Tibial artery (tissue), 4 donors: Measurements from ENCODE around the gene GPD2.

Experiments
- DNase-seq, 2 donors: peaks; one replicate each; pipeline ENCODE4 v3.0.0-alpha.2; 2019
- H3K27ac ChIP-seq, 2 donors: fragments of 200-600 bp; sonication (generic) in 1 of 2; 1 replicate in 1 of 2; 2 replicates in 1 of 2; pipeline ENCODE4 v1.5.1; 2018 to 2019; ENCODE audit warnings: mild to moderate bottlenecking in 1 of 2
- H3K27me3 ChIP-seq, 2 donors: fragments of 200-600 bp; sonication (generic) in 1 of 2; one replicate each; pipeline versions ENCODE4 v1.5.1 to v1.6.0; 2016 to 2019
- H3K36me3 ChIP-seq, 3 donors: fragments of 200-600 bp; sonication (generic) in 2 of 3; one replicate each; pipeline ENCODE4 v1.5.1; 2016 to 2019; ENCODE audit warnings: mild to moderate bottlenecking in 2 of 3
- H3K4me1 ChIP-seq, 4 donors: fragments of 200-600 bp; sonication (generic) in 2 of 4; 1 replicate in 3 of 4; 2 replicates in 1 of 4; pipeline ENCODE4 v1.5.1; 2016 to 2019
- H3K4me3 ChIP-seq, 2 donors: fragments of 200-600 bp; sonication (generic) in 1 of 2; 1 replicate in 1 of 2; 2 replicates in 1 of 2; pipeline ENCODE4 v1.5.1; 2018 to 2019; ENCODE audit warnings: mild to moderate bottlenecking in 2 of 2
- H3K9me3 ChIP-seq, 3 donors: fragments of 200-600 bp; sonication (generic) in 1 of 3; one replicate each; pipeline ENCODE4 v1.5.1; 2016 to 2019
- intact Hi-C: fragments of 100-400 bp; cut with DNase I; formaldehyde crosslinking; loops from one replicate; pipeline ENCODE4 v1.15.0; 2023; ENCODE audit warnings: low total_unique reads
- TF ChIP-seq, protein P1 (sequence below), 2 experiments: fragments of 200-600 bp in 1 of 2; fragments of 450-650 bp in 1 of 2; IDR thresholded peaks; one replicate each; pipeline ENCODE4 v1.5.1; 2017 to 2019; ENCODE audit warnings: antibody characterized with exemption in 2 of 2, mild to moderate bottlenecking in 1 of 2, moderate library complexity in 1 of 2

The GPD2 gene

DNA sequence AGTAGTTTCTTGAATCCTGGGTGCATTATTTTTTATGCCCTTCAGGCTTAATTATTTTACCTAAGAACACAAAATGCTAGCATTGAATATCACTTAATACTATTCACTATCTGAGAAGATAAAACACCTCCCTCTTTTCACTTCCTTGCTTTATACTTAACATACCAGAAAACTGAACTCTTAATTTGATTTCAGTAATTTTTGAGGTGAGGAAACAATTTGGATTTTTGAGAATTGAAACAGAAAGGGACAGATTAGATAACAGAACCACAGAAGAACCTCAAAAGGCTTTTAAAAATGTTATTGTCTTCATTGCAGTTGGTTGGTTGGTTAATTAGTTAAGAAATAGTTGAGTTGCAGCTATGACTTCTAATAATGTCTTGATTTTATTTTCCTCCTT lies 69.5 kb downstream of the GPD2 start:
- no peak overlapping the region for H3K27ac ChIP-seq
- intact Hi-C loops, result no loop called here
- no peaks in the 10 kb centered on the region for H3K27me3 ChIP-seq
- H3K4me1 ChIP-seq, result no peaks in the 10 kb centered on the region
- DNase-seq, result no peak
- no peaks in the 10 kb centered on the region for H3K9me3 ChIP-seq
- peaks cover 0 to 4% (median 0%) of the 10 kb centered on the region in 3 donors for H3K36me3 ChIP-seq
- no peak overlapping the region for H3K4me3 ChIP-seq
- TF ChIP-seq, protein P1, sequence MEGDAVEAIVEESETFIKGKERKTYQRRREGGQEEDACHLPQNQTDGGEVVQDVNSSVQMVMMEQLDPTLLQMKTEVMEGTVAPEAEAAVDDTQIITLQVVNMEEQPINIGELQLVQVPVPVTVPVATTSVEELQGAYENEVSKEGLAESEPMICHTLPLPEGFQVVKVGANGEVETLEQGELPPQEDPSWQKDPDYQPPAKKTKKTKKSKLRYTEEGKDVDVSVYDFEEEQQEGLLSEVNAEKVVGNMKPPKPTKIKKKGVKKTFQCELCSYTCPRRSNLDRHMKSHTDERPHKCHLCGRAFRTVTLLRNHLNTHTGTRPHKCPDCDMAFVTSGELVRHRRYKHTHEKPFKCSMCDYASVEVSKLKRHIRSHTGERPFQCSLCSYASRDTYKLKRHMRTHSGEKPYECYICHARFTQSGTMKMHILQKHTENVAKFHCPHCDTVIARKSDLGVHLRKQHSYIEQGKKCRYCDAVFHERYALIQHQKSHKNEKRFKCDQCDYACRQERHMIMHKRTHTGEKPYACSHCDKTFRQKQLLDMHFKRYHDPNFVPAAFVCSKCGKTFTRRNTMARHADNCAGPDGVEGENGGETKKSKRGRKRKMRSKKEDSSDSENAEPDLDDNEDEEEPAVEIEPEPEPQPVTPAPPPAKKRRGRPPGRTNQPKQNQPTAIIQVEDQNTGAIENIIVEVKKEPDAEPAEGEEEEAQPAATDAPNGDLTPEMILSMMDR (IDR thresholded peaks at IDR 0.05), result no peak

DNA sequence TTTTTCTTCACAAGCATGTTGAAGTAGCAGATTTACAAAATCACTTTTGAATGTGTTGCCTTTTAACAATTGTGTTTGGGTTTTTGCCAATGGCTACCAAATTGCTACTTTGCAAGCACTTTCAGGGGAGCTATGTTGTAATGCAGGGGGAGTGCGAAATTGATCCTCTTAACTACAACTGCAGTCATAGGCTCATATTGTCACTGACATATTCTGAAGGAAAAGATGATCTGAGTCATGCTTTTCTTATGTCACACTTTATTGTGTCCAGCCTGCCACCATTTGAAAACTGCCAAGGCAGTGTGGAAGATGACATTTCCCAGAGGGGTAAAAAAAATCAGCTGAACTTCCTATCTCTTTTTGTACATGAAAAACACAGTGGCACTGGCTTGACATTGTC lies 74.9 kb downstream of the GPD2 start:
- Histone ChIP-seq H3K4me1 (no peaks in the 10 kb centered on the region), H3K27me3 (no peaks in the 10 kb centered on the region), H3K27ac (no peak overlapping the region), H3K36me3 (peaks cover 10 to 19% (median 18%) of the 10 kb centered on the region in 3 donors), H3K4me3 (no peak overlapping the region), H3K9me3 (no peaks in the 10 kb centered on the region)
- TF ChIP-seq, protein P1 (IDR thresholded peaks at IDR 0.05), result no peak
- intact Hi-C loops, result no loop called here
- no peak for DNase-seq

DNA sequence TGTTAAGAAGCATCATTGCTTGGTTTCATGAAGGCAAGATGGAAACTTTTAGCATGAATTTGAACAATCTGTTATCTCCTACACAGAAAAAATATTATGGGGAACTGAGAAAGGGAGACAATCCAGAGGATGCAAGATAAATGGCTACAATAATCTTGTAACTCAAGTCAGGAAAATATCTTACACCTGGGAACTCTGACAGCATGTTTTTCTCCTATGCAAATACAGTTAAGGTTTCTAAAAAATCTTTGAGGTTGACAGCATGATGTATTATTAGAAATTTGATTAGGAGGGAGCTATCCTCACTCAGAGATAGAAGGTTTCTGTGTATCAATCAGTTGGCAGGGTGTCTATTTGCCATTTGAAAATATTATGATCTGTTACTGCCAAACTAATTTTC lies 75.6 kb downstream of the GPD2 start:
- H3K36me3 ChIP-seq, result peaks cover 13 to 19% (median 18%) of the 10 kb centered on the region in 3 donors
- H3K27me3 ChIP-seq, result no peaks in the 10 kb centered on the region
- H3K9me3 ChIP-seq, result no peaks in the 10 kb centered on the region
- intact Hi-C loops, result no loop called here
- no peak overlapping the region for H3K4me3 ChIP-seq
- TF ChIP-seq, protein P1 (IDR thresholded peaks at IDR 0.05), result no peak
- no peak overlapping the region for H3K27ac ChIP-seq
- no peaks in the 10 kb centered on the region for H3K4me1 ChIP-seq
- DNase-seq, result no peak

DNA sequence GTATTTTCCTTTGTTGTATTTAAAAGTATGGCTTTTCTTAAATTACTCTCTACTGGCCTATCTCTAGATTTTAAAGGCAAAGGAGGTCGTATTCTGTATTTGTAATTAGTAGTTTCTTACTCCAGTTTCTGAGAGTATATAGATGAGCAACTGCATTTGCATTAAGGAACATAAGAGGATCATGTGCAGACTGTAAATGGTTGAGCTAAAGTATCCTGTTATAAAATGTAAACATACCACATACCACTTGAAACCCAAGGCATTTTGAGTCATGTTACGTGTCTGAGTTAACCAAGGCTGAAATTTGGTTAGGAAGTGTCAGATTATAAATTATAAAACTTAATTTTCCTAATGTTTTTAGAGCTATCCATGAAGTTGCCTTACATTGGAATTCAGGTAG lies 76.3 kb downstream of the GPD2 start:
- no peak for DNase-seq
- Histone ChIP-seq H3K27me3 (no peaks in the 10 kb centered on the region), H3K9me3 (no peaks in the 10 kb centered on the region), H3K27ac (no peak overlapping the region), H3K4me3 (no peak overlapping the region), H3K36me3 (peaks cover 13 to 19% (median 19%) of the 10 kb centered on the region in 3 donors), H3K4me1 (no peaks in the 10 kb centered on the region)
- intact Hi-C loops, result no loop called here
- TF ChIP-seq, protein P1 (IDR thresholded peaks at IDR 0.05), result no peak

DNA sequence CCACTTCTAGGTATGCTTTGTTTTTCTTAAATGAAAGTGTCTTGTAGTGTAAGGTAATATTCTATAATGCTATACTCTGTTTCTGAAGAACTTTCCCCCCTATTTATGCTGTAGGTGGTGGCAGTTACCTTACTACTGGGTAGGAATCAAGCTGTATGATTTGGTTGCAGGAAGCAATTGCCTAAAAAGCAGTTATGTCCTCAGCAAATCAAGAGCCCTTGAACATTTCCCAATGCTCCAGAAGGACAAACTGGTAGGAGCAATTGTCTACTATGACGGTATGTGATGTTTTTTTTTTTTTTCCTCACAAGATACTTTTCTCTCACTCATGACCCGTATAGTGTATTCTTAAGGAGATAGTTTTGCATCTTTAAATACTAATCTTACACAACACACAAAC lies 77.0 kb downstream of the GPD2 start:
- H3K27me3 ChIP-seq, result no peaks in the 10 kb centered on the region
- no peak overlapping the region for H3K4me3 ChIP-seq
- TF ChIP-seq, protein P1 (IDR thresholded peaks at IDR 0.05), result no peak
- no peak for DNase-seq
- peaks cover 13 to 23% (median 19%) of the 10 kb centered on the region in 3 donors for H3K36me3 ChIP-seq
- H3K9me3 ChIP-seq, result no peaks in the 10 kb centered on the region
- intact Hi-C loops, result no loop called here
- no peak overlapping the region for H3K27ac ChIP-seq
- H3K4me1 ChIP-seq, result no peaks in the 10 kb centered on the region

DNA sequence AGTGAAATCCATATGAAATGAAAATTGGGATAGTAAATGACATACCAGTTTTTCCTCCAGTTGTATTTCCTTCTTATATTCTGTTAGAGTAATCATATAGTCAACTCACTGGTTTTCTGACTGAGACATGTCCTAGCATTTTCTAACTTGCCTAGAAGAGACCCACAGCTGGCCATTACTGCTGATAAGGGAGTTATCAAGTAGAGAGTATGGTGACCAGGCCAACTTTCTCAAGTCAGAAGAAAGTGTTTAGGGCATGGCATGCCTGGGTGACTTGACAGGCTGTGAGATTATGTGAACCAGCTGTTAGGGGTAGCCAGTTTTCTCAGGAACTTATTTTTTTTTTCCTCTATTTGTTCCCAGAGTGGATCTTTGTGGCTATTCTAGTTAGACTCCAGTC lies 81.2 kb downstream of the GPD2 start:
- Histone ChIP-seq H3K4me1 (no peaks in the 10 kb centered on the region), H3K27ac (no peak overlapping the region), H3K36me3 (peaks cover 13 to 24% (median 20%) of the 10 kb centered on the region in 3 donors), H3K4me3 (no peak overlapping the region), H3K9me3 (peaks cover 0 to 7% (median 7%) of the 10 kb centered on the region in 3 donors), H3K27me3 (no peaks in the 10 kb centered on the region)
- TF ChIP-seq, protein P1 (IDR thresholded peaks at IDR 0.05), result no peak
- DNase-seq, result no peak
- intact Hi-C loops, result no loop called here
